Ovary (tissue), 3 donors: ENCODE data around the gene USP47.

Experiments
- CTCF ChIP-seq, 3 donors: fragments of 450-650 bp in 2 of 3; fragments of 200-600 bp in 1 of 3; IDR thresholded peaks; one replicate each; pipeline versions ENCODE4 v1.5.1 to v1.8.0; 2016 to 2022; ENCODE audit warnings: antibody characterized with exemption in 3 of 3, mild to moderate bottlenecking in 1 of 3
- EP300 ChIP-seq: sonication (generic); formaldehyde crosslinking; IDR thresholded peaks from one replicate; pipeline ENCODE4 v1.6.1; 2017; ENCODE audit warnings: antibody characterized with exemption
- donor health status: DM: no; HTN: no; CAD: no.

DNA sequence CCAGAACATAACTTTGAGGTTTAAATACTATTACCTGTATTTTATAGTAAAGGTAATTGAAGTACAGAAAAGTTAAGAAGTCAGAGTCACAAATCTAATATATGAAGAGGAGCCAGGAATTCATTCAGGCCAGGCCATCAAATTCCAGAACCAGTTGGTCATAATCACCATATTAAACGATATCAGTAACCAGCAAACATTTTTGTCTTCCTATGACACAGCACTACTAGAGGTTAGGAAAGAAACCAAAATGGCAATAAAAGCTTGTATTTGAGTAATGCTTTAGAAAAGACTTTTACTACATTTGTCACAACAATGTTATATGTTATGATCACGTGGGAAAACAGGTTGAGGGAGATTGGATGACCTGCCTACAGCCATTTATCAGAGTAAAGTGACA lies 104.4 kb downstream of the USP47 start:
- TF ChIP-seq CTCF (IDR thresholded peaks at IDR 0.05) (no peak), EP300 (no peak)
